ENCODE results near the gene URGCP.

DNA sequence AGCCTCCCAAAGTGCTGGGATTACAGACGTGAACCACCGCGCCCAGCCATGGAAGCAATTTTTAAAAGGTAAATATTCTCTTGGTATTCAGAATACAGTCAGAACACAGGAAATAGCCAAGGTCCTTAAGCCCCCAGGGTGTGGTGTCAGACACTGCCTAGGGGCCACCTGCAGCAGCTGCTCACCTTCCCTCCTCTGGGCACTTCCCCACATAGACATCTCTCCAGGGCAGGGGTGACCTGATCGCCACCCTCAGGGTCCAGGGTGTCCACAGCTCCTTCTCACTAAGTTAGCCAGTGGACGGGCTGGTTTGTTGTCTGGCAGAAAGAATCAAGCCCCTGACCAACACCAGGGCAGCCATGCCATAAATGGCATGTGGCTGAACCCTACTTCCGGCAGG, 15.9 kb downstream of the URGCP start:
- TF ChIP-seq USF2 (IDR thresholded peaks at IDR 0.05; ENCODE audit: borderline replicate concordance, low read depth, low read length), result no peak
- TF ChIP-seq POLR2AphosphoS5 (IDR thresholded peaks at IDR 0.05; ENCODE audit: low read depth, low read length), result no peak
- TF ChIP-seq TEAD4 (IDR thresholded peaks at IDR 0.05; ENCODE audit: borderline replicate concordance, insufficient read depth), result no peak
- TF ChIP-seq, protein P1, sequence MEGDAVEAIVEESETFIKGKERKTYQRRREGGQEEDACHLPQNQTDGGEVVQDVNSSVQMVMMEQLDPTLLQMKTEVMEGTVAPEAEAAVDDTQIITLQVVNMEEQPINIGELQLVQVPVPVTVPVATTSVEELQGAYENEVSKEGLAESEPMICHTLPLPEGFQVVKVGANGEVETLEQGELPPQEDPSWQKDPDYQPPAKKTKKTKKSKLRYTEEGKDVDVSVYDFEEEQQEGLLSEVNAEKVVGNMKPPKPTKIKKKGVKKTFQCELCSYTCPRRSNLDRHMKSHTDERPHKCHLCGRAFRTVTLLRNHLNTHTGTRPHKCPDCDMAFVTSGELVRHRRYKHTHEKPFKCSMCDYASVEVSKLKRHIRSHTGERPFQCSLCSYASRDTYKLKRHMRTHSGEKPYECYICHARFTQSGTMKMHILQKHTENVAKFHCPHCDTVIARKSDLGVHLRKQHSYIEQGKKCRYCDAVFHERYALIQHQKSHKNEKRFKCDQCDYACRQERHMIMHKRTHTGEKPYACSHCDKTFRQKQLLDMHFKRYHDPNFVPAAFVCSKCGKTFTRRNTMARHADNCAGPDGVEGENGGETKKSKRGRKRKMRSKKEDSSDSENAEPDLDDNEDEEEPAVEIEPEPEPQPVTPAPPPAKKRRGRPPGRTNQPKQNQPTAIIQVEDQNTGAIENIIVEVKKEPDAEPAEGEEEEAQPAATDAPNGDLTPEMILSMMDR (IDR thresholded peaks at IDR 0.05), result no peak
- TF ChIP-seq RCOR1 (IDR thresholded peaks at IDR 0.05; ENCODE audit: low read length), result no peak
- no peak for TF ChIP-seq SIN3A (IDR thresholded peaks at IDR 0.05; ENCODE audit: borderline replicate concordance, low read depth, low read length)
- no peak for TF ChIP-seq REST (IDR thresholded peaks at IDR 0.05; ENCODE audit: low read depth, low read length)
- TF ChIP-seq CHD2 (IDR thresholded peaks at IDR 0.05; ENCODE audit: low read length, partially characterized antibody), result no peak
- TF ChIP-seq YY1 (IDR thresholded peaks at IDR 0.05; ENCODE audit: low read depth), result no peak
- TF ChIP-seq MXI1 (IDR thresholded peaks at IDR 0.05; ENCODE audit: low read depth, low read length), result no peak
- TF ChIP-seq EZH2phosphoT487 (IDR thresholded peaks at IDR 0.05; ENCODE audit: borderline replicate concordance, low read depth), result no peak

Measured in SK-N-SH (cell line).